Loucy (cell line): ENCODE data around the gene PDZD8.

Experiments used
- EZH2phosphoT487 ChIP-seq: fragments of 200-600 bp; IDR thresholded peaks from 2 replicates; pipeline ENCODE4 v1.6.1; 2018; ENCODE audit warnings: antibody characterized with exemption, mild to moderate bottlenecking, moderate library complexity, borderline replicate concordance
- TF ChIP-seq, protein P1 (sequence below): fragments of 200-600 bp; sonication (generic); conservative IDR thresholded peaks from 2 replicates; pipeline ENCODE4 v1.5.1; 2014; ENCODE audit warnings: mild to moderate bottlenecking, antibody characterized with exemption, low read length

DNA sequence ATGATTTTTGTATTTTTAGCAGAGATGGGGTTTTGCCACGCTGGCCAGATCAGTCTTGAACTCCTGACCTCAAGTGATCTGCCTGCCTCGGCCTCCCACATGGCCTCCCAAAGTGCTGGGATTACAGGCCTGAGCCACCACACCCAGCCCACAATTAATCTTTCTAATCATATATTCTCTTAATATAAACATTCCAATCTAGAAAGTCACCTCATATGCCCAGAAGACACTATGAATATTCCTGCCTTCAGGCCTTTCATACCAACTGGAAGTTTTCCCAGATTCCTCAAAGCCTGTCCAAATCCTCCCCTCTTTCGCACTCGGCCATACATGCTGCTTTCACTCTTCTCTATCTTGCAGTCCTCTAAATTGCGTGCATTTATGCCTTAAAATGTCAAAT, 32.6 kb downstream of the PDZD8 start:
- TF ChIP-seq, protein P1, sequence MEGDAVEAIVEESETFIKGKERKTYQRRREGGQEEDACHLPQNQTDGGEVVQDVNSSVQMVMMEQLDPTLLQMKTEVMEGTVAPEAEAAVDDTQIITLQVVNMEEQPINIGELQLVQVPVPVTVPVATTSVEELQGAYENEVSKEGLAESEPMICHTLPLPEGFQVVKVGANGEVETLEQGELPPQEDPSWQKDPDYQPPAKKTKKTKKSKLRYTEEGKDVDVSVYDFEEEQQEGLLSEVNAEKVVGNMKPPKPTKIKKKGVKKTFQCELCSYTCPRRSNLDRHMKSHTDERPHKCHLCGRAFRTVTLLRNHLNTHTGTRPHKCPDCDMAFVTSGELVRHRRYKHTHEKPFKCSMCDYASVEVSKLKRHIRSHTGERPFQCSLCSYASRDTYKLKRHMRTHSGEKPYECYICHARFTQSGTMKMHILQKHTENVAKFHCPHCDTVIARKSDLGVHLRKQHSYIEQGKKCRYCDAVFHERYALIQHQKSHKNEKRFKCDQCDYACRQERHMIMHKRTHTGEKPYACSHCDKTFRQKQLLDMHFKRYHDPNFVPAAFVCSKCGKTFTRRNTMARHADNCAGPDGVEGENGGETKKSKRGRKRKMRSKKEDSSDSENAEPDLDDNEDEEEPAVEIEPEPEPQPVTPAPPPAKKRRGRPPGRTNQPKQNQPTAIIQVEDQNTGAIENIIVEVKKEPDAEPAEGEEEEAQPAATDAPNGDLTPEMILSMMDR, result no peak
- no peak for TF ChIP-seq EZH2phosphoT487
